Neural cell (in vitro differentiated cells): Measurements from ENCODE around the gene TLE1.

ENCODE experiments used
- CTCF ChIP-seq: fragments of 450-650 bp; IDR thresholded peaks from 2 replicates; pipeline ENCODE4 v1.5.1; 2014; ENCODE audit warnings: antibody characterized with exemption, mild to moderate bottlenecking, moderate library complexity; ENCODE audit not compliant: poor library complexity, severe bottlenecking
- EP300 ChIP-seq: fragments of 450-650 bp; conservative IDR thresholded peaks from 2 replicates; pipeline ENCODE4 v1.6.1; 2014; ENCODE audit warnings: antibody characterized with exemption, mild to moderate bottlenecking, moderate library complexity; ENCODE audit not compliant: poor library complexity, severe bottlenecking
- EZH2 ChIP-seq: fragments of 200-600, 300-800 bp; shearing (Covaris generic), sonication (generic); IDR thresholded peaks from 2 replicates; pipeline ENCODE4 v1.6.1; 2014; ENCODE audit warnings: antibody characterized with exemption, low read length, borderline replicate concordance, mild to moderate bottlenecking; ENCODE audit not compliant: insufficient read depth, poor library complexity, severe bottlenecking
- MXI1 ChIP-seq: fragments of 450-650 bp; conservative IDR thresholded peaks from 2 replicates; pipeline ENCODE4 v1.6.1; 2014; ENCODE audit warnings: antibody characterized with exemption, mild to moderate bottlenecking; ENCODE audit not compliant: poor library complexity, severe bottlenecking
- POLR2AphosphoS5 ChIP-seq: IDR thresholded peaks from 2 replicates; pipeline ENCODE4 v1.6.1; 2012
- RAD21 ChIP-seq: fragments of 450-650 bp; conservative IDR thresholded peaks from 2 replicates; pipeline ENCODE4 v1.6.1; 2014; ENCODE audit warnings: antibody characterized with exemption, mild to moderate bottlenecking, moderate library complexity
- TAF1 ChIP-seq: IDR thresholded peaks from 2 replicates; pipeline ENCODE4 v1.6.1; 2012; ENCODE audit warnings: low read depth

DNA sequence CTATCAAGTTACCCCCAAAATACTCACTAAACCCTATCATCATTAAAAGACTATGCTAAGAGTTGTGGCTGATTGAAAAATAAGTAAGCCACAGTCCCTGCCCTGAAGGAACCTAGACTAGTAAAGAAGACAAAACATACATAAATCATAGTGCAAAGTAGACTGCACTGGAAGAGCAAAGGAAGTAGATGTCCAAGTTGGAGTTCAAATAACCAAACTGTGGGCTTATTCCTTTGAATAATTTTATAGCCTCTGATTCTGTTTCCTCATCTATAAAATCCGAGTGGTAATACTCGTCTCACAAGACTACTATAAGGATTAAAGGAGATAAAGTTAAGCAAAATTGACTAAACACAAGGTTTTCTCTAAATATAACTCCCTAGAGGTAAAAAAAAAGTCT is 140.4 kb downstream of the TLE1 start:
- no peak for TF ChIP-seq CTCF
- TF ChIP-seq POLR2AphosphoS5 = no peak
- TF ChIP-seq EZH2 = no peak
- TF ChIP-seq RAD21 = no peak
- TF ChIP-seq TAF1 = no peak
- no peak for TF ChIP-seq EP300
- no peak for TF ChIP-seq MXI1
